NCI-H748 (cell line): Measurements from ENCODE around the gene RAP1GAP2.
"Not testable (repeated sequence)": the region's sequence is repeated elsewhere in the genome, so short reads cannot be mapped to it uniquely, and the experiment has no call there.

Source experiments
- DNase-seq: peaks from one replicate; lab custom pipeline; 2025; ENCODE audit not compliant: unreplicated experiment; lab: John Stamatoyannopoulos, UW

The RAP1GAP2 gene

DNA sequence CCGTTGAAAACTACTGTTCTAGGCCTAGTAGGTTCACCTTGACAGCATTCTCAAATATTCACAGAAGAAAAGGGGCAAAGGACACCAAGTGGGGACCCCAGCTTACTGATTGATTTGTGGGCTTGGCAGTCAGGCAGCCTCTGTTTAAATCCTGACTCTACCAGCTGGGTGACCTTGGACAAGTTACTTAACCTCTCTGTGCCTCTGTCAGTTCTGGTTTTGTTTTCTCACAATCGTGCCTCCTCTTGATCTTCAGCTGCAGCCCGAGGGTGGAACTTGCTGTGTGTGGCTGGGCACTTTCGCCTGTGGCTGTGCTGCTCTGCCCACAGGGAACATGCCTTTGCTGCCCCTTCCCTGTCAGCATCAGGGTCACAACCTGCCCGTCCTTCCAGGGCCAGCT, 17.8 kb downstream of the RAP1GAP2 start:
- no peak for DNase-seq

DNA sequence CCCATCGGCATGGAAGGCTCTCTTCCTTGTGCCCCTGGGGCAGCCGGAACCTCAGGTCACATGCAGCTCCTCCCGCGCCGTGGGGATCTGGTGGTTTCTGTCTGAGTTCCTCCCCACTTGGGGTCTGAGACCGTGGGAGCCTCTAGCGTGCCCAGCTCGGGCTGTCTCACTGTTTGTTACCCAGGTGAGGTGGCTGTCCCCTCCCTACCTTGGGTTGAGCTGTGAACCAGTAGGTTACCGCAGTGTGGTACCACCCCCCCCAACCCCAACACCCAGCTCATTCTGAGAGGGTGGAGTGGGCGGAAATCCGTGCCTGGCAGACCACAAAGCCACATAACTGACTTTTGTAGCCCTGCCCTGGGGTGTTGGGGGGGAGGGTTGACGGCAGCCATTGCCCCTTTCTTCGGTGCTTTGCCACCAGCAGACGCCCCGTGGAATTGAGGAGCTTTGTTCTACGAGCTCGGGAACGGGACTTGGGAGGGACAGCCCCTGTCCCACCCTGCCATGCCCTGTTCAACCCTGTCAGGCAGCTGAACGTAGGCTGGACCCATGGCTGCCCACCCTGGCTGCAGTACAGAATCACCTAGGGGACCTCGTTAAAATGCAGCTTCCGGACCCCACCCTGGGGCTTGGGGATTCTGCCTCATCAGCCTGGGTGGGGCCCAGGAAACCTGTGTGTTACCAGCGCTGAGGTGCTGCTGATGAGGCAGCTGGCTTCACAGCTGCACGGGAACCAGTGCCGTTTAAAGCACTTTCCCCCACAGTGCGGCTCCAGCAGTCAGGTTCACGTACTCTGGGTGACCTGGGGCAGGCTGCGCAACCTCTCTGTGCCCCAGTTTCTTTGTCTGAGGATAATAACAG, 18.5 kb downstream of the RAP1GAP2 start:
- no peak for DNase-seq

GRCh38 chr17:2815781-2816185, 19.5 kb downstream of the RAP1GAP2 start:
- peak; percentile 79 for DNase-seq

GRCh38 chr17:2816688-2817087, 20.4 kb downstream of the RAP1GAP2 start:
- no peak for DNase-seq

GRCh38 chr17:2819294-2819693, 23.1 kb downstream of the RAP1GAP2 start:
- DNase-seq: not testable (repeated sequence)

- DNase-seq: no peak
Observed at GRCh38 chr17:2819921-2820501, 23.8 kb downstream of the RAP1GAP2 start.

DNA sequence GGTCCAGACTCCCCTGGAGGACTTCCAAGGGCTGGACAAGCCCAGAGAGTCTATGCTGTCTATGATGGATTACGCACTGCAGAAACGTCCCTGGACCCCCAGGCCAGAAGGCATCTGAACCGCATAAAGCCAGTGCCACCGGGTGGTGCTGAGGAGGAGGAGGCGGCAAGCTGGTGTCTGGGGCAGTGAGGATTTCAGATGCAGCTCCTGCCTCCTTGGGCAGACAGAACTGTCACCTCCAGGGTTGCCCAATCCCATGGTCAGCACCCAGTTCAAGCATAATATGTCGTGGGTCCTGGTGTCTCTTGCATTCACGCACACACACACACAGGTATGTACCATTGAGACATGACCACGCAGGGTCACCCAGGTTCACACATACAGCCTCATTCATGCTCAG, 25.6 kb downstream of the RAP1GAP2 start:
- no peak for DNase-seq

DNA sequence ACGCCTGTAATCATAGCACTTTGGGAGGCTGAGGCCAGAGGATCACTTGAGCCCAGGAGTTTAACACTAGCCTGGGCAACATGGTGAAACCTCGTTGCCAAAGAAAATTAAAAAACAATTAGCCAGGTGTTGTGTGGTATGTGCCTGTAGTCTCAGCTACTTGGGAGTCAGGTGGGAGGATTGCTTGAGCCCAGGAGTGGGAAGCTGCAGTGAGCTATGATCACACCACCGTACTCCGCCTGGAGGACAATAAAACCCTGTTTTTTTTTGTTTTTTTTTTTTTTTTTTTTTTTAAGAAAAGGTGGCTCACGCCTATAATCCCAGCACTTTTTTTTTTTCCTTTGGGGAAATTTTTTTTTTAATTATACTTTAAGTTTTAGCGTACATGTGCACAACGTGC, 26.1 kb downstream of the RAP1GAP2 start:
- DNase-seq: no peak

DNA sequence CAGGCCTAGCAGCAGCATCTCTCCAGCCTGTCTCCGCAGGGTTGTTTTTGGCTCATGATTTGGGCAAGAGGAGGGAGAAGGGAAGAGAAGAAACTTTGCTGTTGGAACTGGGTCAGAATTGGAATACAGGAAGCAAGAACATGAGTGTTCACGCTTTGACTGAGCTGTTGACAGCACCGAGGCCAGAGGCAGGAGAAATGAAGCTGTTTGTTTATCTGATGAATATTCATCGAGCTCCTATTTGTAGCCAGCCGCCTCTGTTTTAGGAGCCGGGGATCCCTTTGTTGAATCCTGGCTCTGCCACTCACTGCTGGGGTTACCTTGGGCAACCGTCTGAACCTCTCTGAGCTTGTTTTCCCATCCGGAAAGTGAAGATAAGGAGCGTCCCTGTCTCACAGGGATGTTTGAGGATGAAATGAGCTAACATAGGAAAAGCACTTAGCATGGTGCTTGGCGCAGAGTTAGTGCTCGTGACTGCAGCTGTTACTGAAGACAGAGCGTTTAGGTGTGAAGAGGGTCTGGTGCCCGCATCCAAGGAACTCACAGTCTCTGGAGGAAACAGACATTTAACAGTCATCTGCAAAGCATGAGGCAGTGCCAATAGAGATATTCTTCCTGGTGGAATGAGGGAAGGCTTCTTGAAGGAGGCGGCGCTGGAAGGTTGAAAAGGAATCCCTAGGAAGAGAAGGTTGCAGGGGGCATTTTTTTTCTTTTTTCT, 29.2 kb downstream of the RAP1GAP2 start:
- no peak for DNase-seq

DNA sequence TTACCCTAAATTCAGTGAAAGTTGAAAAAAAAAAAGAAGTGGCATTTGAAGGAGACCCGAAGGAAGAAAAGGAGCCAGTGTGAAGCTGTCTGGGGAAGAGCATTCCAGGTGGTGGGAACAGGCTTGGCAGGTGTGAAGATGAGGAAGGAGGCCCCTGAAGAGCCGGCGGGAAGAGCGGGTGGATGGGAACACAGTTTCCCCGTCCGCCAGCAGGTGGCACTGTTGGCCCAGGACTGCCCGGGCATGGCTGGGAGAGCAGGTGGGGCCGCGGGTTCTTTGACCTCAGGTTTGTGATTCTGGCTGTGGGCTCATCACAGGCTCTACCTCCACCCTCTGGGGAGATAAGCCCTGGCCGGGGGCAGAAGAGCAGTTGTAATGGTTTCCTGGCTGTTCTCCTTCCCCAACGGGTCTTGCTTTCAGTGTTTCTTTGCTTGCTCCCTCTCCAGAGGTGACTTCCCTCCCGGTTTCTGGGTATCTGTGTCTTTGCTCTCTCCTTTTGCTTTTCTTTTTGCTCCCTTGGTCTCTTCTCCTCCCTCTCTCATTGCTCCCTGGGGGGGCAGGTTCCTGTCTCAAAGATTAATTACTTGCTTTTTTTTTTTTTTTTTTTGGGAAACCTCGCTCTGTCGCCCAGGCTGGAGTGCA, 32.3 kb downstream of the RAP1GAP2 start:
- peak; percentile 72 for DNase-seq

- no peak for DNase-seq
Observed at GRCh38 chr17:2830678-2831077, 34.4 kb downstream of the RAP1GAP2 start.

GRCh38 chr17:2835780-2836179, 39.5 kb downstream of the RAP1GAP2 start:
- DNase-seq: no peak

DNA sequence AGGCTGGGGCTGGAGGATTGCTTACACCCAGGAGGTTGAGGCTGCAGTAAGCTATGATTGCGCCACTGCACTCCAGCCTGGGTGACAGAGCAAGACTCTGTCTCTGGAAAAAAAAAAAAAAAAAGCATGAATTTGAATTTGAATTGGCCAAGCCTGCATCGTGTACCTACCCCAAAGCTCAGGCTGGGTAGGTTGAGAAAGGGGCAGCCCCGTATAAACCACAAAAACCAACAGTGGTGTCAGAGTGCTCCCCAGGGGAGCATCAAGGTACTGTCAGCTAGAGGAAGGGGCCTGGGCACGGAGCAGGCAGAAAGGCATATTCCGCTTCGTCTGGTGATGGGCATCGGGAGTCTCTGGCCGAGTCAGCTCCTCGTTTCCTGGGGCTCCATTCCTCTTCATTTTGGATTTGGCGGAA, 40.9 kb downstream of the RAP1GAP2 start:
- DNase-seq: no peak

GRCh38 chr17:2841606-2842005, 45.4 kb downstream of the RAP1GAP2 start:
- DNase-seq: no peak

DNA sequence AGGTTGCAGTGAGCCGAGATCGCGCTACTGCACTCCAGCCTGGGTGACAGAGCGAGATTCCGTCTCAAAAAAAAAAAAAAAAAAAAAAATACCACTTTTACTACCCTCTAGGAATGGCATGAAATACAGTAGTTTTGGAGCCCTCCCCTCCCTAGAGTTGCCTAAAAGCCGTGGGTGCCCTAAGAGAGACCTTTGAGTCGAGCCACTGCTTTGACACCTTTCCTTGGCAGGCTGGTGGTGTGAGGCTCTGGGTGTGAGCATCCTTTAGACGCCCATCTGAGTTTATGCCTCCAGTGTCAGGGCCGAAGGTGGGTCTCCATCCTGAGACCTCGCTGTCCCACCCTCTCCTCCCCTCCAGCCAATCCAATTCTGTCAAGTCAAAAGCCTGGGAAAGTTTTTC, 46.2 kb downstream of the RAP1GAP2 start:
- DNase-seq: no peak

DNA sequence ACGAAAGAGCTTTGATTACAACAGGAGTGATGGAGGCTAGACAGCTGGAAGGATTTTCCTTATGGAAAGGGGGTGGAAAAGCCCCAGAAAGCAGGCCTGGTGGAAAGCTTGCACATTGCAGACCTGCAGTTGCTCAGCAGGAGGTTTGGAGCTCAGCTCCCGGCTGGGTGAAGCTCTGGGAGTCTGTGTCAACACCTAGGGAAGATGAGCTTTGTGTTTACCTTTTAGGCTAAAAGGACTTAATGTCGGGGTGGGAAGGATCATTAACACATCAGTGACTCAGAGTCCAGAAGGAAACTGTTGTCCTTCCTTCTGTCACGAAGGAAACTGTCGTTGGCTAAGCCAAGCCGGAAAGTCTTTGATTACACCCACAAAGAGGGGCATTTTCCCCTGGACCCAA, 48.2 kb downstream of the RAP1GAP2 start:
- peak; percentile 54 for DNase-seq

DNA sequence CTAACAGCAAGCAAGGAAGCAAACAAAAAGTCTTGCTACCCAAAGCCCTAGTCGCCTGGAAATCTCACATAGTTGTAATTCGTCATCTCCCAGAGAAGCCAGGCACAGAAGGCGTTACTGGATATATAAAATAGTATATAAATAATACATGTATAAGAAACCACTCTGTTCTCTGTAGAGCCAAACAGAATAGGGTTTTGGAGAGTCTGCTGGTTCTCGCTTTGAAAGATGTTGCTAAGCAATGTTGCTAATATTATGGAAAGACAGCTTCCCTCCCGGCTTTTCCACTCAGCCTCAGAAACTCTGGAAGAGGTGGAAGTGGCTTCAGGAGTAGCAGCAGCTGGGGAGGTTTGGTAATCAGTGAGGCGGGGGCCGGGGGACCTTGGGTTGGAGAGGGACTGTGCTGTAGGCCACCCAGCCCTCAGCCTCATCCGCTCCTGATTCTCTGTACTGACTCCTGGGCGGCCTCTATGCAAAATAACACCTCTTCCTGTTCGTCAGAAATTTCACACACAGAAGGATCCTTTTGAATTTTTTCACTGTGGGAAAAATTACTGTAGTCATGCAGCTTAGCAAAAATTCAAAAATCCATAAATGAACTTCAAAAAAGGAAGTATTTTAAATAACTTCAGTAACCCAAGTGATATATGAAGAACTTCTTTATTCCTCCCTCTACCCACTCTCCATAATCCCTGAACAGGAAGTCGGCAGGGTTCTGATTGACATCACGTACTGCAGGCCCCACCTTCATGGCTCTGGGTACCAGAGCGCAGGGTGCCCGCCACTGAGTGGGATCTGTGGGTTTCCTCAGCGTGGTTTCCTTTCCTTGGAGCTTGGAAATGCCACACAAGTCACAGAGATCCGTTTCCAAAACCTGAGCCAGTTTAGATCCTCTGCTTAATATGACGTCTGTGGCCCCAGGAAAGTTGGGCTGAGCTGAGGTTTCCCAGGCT, 51.4 kb downstream of the RAP1GAP2 start:
- DNase-seq: no peak

DNA sequence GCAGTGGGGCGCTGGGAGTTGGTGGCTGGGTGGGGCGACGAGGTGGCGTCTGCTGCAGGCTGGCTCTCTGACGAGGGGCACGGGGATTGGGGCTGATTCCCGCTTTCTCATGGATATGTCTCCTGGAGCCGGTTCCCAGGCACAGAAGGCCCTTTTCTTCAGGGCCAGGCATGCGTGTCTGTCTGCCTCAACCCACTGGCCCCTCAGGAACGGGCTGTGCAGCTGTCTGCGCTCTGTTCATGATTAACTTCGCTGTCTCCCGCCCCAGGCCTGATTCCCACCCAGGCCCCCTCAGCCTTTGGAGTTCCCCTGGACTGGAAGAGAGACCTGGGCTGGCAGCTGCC, 53.1 kb downstream of the RAP1GAP2 start:
- DNase-seq: no peak

DNA sequence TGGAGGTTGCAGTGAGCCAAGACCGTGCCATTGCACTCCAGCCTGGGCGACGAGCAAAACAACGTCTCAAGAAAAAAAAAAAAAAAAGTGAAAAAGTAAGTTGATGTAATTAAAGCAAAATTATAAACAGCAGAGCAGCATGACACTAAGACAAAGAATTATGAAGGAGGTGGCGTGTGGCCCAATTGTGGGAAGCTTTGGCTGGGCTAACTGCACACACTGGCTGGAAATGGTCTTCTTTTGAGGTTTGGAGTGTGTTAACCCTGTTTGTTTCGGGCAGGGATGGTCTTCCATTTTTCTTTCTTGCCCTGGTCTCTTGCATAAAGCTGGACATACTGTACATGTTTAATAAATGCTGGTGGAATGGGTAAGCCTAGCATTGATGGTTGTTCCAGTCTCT, 54.8 kb downstream of the RAP1GAP2 start:
- no peak for DNase-seq

DNA sequence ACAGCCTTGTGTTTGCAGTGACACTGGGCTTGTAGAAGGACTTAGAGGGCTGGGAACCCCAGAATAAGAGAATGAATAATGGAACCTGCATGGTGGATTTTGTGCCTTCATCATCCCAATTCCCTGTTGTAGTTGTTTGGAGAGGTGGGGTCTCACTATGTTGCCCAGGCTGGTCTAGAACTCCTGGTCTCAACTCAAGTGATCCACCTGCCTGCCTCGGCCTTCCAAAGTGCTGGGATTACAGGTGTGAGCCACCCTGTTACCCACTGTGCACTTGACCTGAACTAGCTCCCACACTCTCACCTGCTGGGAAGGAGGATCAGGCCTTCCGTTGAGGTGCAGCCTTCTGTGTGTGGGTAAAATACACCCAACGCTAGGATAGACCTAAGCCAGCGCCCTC, 55.4 kb downstream of the RAP1GAP2 start:
- no peak for DNase-seq

DNA sequence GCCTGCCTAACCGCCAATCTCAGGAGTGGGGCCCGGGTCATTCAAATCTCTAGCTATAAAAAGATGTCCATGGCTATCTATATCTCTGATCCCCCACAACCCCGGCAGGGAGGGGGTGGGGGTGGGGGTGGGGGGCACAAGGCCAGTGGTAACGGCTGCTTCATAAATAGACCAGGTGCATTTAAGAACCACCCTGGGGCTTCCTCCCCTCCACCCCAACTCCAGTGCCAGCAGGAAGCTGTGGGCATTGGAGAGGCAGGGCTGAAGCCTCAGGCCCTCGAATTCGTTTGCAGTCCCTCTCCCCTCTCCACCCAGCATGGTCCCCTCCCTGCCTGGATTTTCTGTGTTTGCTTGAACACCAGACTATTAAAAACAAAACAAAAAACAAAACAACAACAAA, 56.0 kb downstream of the RAP1GAP2 start:
- no peak for DNase-seq
